ENCODE results near the gene GPR32. TPM values are rescaled to one million over a fixed set of nuclear protein-coding genes. Genes with fewer than 3 reads are reported as not detected.
"Not testable (repeated sequence)": the region's sequence is repeated elsewhere in the genome, so short reads cannot be mapped to it uniquely, and the experiment has no call there.

The GPR32 gene
- total RNA-seq, 1 donor from 2014 or later, result not detected

DNA sequence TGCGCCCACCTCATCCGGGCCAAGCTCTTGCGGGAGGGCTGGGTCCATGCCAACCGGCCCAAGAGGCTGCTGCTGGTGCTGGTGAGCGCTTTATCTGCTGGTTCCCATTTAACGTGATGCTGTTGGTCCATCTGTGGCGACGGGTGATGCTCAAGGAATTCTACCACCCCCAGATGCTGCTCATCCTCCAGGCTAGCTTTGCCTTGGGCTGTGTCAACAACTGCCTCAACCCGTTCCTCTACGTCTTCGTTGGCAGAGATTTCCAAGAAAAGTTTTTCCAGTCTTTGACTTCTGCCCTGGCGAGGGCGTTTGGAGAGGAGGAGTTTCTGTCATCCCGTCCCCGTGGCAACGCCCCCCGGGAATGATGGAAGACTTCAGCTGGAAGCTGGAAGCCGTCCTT is 11.2 kb upstream of the GPR32 start:
- H3K4me1 Mint-ChIP-seq (ENCODE audit: low read depth); H3K27me3 Mint-ChIP-seq (ENCODE audit: insufficient read depth); intact Hi-C loops (cut with micrococcal nuclease); H3K27ac Mint-ChIP-seq; H3K4me3 Mint-ChIP-seq; DNase-seq (ENCODE audit: low spot score); H3K36me3 Mint-ChIP-seq (ENCODE audit: low read depth); H3K9me3 Mint-ChIP-seq: not testable (repeated sequence)

DNA sequence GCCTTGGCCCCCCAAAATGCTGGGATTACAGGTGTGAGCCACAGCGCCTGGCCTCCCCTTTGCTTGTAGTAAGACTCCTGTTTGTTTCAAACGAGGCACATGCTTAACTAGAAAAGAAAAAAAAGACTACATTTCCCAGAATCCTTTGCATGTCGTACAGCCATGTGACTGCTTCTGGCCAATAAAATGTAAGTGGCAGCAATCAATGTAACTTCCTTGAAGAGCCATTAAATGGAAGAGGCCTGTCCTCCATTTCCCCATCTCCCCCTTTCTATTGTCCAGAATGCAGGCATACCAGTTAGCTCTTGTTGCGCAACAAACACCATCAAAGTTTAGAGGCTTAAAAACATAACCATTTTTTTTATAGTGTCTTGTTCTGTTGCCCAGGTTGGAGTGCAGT is 10.4 kb upstream of the GPR32 start:
- Mint-ChIP-seq H3K4me3 (no peak overlapping the region), H3K9me3 (no peaks in the 10 kb centered on the region), H3K27ac (no peak overlapping the region), H3K4me1 (ENCODE audit: low read depth) (no peaks in the 10 kb centered on the region), H3K27me3 (ENCODE audit: insufficient read depth) (no peaks in the 10 kb centered on the region), H3K36me3 (ENCODE audit: low read depth) (no peaks in the 10 kb centered on the region)
- intact Hi-C loops (cut with micrococcal nuclease), result no loop called here
- no peak for DNase-seq (ENCODE audit: low spot score)

DNA sequence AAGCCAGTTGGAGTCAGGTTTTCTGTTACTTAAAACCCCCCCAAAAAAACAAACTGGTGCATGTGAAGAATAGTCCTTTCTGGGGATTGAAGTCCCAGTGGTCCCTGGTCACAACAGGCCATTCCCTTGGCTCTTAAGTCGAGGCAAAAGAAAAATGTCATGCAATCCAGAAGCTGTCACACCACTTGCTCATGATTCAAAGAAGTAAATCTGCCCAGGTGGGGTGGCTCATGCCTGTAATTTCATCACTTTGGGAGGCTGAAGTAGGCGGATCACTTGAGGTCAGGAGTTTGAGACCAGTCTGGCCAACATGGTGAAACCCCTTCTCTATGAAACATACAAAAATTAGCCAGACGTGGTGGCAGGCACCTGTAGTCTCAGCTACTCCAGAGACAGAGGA is 8.8 kb upstream of the GPR32 start:
- intact Hi-C loops (cut with micrococcal nuclease); H3K36me3 Mint-ChIP-seq (ENCODE audit: low read depth); H3K4me1 Mint-ChIP-seq (ENCODE audit: low read depth); H3K27ac Mint-ChIP-seq; H3K4me3 Mint-ChIP-seq; DNase-seq (ENCODE audit: low spot score); H3K27me3 Mint-ChIP-seq (ENCODE audit: insufficient read depth); H3K9me3 Mint-ChIP-seq: not testable (repeated sequence)

DNA sequence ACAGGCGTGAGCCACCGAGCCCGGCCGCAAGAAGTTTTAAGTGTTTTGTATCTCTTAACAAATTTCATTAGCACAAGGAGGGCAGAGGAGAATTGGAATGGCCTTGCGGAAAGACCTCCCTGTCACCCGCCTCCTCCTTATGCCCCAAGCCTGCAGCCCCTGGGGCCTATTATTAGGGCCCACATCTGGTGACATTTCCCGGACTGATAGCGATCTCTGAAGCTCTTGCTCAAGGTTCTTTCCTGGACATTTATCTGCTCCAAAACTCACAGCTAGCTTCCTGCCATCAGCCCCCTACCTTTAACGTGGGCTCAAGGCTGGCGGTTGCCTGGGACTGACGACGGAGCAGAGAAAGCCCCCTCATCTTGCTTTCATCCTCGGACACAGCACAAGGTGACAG is 6.7 kb upstream of the GPR32 start:
- H3K4me1 Mint-ChIP-seq (ENCODE audit: low read depth); DNase-seq (ENCODE audit: low spot score); H3K36me3 Mint-ChIP-seq (ENCODE audit: low read depth); H3K27ac Mint-ChIP-seq; H3K9me3 Mint-ChIP-seq; H3K4me3 Mint-ChIP-seq; H3K27me3 Mint-ChIP-seq (ENCODE audit: insufficient read depth); intact Hi-C loops (cut with micrococcal nuclease): not testable (repeated sequence)

- Mint-ChIP-seq H3K9me3 (no peaks in the 10 kb centered on the region), H3K4me1 (ENCODE audit: low read depth) (no peaks in the 10 kb centered on the region), H3K4me3 (no peak overlapping the region), H3K36me3 (ENCODE audit: low read depth) (no peaks in the 10 kb centered on the region), H3K27me3 (ENCODE audit: insufficient read depth) (peaks cover 2% of the 10 kb centered on the region), H3K27ac (no peak overlapping the region)
- no peak for DNase-seq (ENCODE audit: low spot score)
- intact Hi-C loops (cut with micrococcal nuclease), result no loop called here
Measured at GRCh38 chr19:50764409-50764808, 5.9 kb upstream of the GPR32 start.

GRCh38 chr19:50766746-50767145 is 3.5 kb upstream of the GPR32 start:
- H3K27ac Mint-ChIP-seq; DNase-seq (ENCODE audit: low spot score); H3K36me3 Mint-ChIP-seq (ENCODE audit: low read depth); H3K9me3 Mint-ChIP-seq; intact Hi-C loops (cut with micrococcal nuclease); H3K4me3 Mint-ChIP-seq; H3K27me3 Mint-ChIP-seq (ENCODE audit: insufficient read depth); H3K4me1 Mint-ChIP-seq (ENCODE audit: low read depth): not testable (repeated sequence)

DNA sequence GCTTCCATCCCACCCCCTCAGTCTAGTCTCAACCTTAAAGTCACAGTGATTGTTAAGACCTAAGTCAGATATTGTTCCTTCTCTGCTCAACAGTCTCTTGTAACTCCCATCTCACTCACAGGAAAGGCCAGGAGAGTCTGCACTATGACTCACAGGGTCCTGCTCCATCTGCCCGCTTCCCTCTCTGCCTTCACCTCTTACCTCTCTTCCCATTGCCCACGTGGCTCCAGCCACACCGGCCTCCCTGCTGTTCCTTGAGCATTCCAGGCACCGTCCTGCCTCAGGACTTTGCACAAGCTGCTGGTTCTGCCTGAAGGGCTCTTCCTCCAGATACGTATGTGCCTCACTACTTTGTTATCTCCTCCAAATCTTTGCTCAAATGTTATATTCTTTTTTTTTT is 3.0 kb upstream of the GPR32 start:
- H3K27ac Mint-ChIP-seq; DNase-seq (ENCODE audit: low spot score); intact Hi-C loops (cut with micrococcal nuclease); H3K4me3 Mint-ChIP-seq; H3K27me3 Mint-ChIP-seq (ENCODE audit: insufficient read depth); H3K9me3 Mint-ChIP-seq; H3K36me3 Mint-ChIP-seq (ENCODE audit: low read depth); H3K4me1 Mint-ChIP-seq (ENCODE audit: low read depth): not testable (repeated sequence)

GRCh38 chr19:50768277-50768676 is 2.0 kb upstream of the GPR32 start:
- Mint-ChIP-seq H3K27ac (no peak overlapping the region), H3K4me1 (ENCODE audit: low read depth) (no peaks in the 10 kb centered on the region), H3K4me3 (no peak overlapping the region), H3K27me3 (ENCODE audit: insufficient read depth) (peaks cover 2% of the 10 kb centered on the region), H3K9me3 (no peaks in the 10 kb centered on the region), H3K36me3 (ENCODE audit: low read depth) (no peaks in the 10 kb centered on the region)
- intact Hi-C loops (cut with micrococcal nuclease), result no loop called here
- DNase-seq (ENCODE audit: low spot score), result no peak

- no peaks in the 10 kb centered on the region for H3K4me1 Mint-ChIP-seq (ENCODE audit: low read depth)
- H3K9me3 Mint-ChIP-seq, result no peaks in the 10 kb centered on the region
- H3K4me3 Mint-ChIP-seq, result no peak overlapping the region
- H3K36me3 Mint-ChIP-seq (ENCODE audit: low read depth), result no peaks in the 10 kb centered on the region
- H3K27me3 Mint-ChIP-seq (ENCODE audit: insufficient read depth), result peaks cover 2% of the 10 kb centered on the region
- intact Hi-C loops (cut with micrococcal nuclease), result no loop called here
- no peak for DNase-seq (ENCODE audit: low spot score)
- no peak overlapping the region for H3K27ac Mint-ChIP-seq
Measured at GRCh38 chr19:50770888-50771287, 624 bp downstream of the GPR32 start.

- no peaks in the 10 kb centered on the region for H3K36me3 Mint-ChIP-seq (ENCODE audit: low read depth)
- intact Hi-C loops (cut with micrococcal nuclease), result no loop called here
Measured at GRCh38 chr19:50772476-50772875, 2.2 kb downstream of the GPR32 start.

GRCh38 chr19:50772912-50773311 is 2.6 kb downstream of the GPR32 start:
- H3K4me1 Mint-ChIP-seq (ENCODE audit: low read depth); H3K9me3 Mint-ChIP-seq; H3K36me3 Mint-ChIP-seq (ENCODE audit: low read depth); H3K27ac Mint-ChIP-seq; intact Hi-C loops (cut with micrococcal nuclease); H3K4me3 Mint-ChIP-seq; DNase-seq (ENCODE audit: low spot score): not testable (repeated sequence)
- H3K27me3 Mint-ChIP-seq (ENCODE audit: insufficient read depth), result peaks cover 14% of the 10 kb centered on the region

More at GRCh38 chr19:50772476-50772875, 2.2 kb downstream of the GPR32 start:
- Mint-ChIP-seq H3K4me3 (no peak overlapping the region), H3K4me1 (ENCODE audit: low read depth) (no peaks in the 10 kb centered on the region), H3K9me3 (no peaks in the 10 kb centered on the region), H3K27ac (no peak overlapping the region), H3K27me3 (ENCODE audit: insufficient read depth) (peaks cover 11% of the 10 kb centered on the region)
- DNase-seq (ENCODE audit: low spot score), result no peak

DNA sequence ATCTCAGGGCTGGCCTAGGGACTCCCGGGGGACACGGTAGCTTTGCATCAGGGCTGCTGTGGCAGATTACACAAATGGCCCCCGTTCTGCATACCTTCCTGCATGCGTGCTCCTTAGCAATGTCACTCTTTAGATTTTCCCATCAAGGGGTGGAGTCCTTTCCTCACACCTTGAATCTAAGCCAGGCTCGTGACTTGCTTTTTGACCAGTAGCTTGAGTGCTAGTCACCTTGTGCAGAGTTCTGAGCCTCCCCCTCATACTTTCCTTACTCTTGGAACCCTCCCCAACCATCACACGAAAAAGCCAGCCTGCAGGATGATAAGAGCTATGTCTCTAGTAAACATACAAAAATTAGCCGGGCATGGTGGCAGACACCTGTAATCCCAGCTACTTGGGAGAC is 3.2 kb downstream of the GPR32 start:
- H3K9me3 Mint-ChIP-seq; H3K27ac Mint-ChIP-seq; H3K4me3 Mint-ChIP-seq; H3K36me3 Mint-ChIP-seq (ENCODE audit: low read depth); H3K4me1 Mint-ChIP-seq (ENCODE audit: low read depth); intact Hi-C loops (cut with micrococcal nuclease); DNase-seq (ENCODE audit: low spot score): not testable (repeated sequence)
- H3K27me3 Mint-ChIP-seq (ENCODE audit: insufficient read depth), result peaks cover 18% of the 10 kb centered on the region

GRCh38 chr19:50776131-50776530 is 5.9 kb downstream of the GPR32 start:
- no peak overlapping the region for H3K4me3 Mint-ChIP-seq
- H3K9me3 Mint-ChIP-seq, result no peaks in the 10 kb centered on the region
- H3K36me3 Mint-ChIP-seq (ENCODE audit: low read depth), result peaks cover 3% of the 10 kb centered on the region
- intact Hi-C loops (cut with micrococcal nuclease), result no loop called here
- no peak overlapping the region for H3K27ac Mint-ChIP-seq
- no peak for DNase-seq (ENCODE audit: low spot score)
- H3K27me3 Mint-ChIP-seq (ENCODE audit: insufficient read depth), result peaks cover 40% of the 10 kb centered on the region
- H3K4me1 Mint-ChIP-seq (ENCODE audit: low read depth), result peaks cover 16% of the 10 kb centered on the region

GRCh38 chr19:50777261-50777660 is 7.0 kb downstream of the GPR32 start:
- peaks cover 3% of the 10 kb centered on the region for H3K36me3 Mint-ChIP-seq (ENCODE audit: low read depth)
- intact Hi-C loops (cut with micrococcal nuclease), result no loop called here
- no peak overlapping the region for H3K4me3 Mint-ChIP-seq
- peaks cover 47% of the 10 kb centered on the region for H3K27me3 Mint-ChIP-seq (ENCODE audit: insufficient read depth)
- peaks cover 16% of the 10 kb centered on the region for H3K4me1 Mint-ChIP-seq (ENCODE audit: low read depth)
- no peaks in the 10 kb centered on the region for H3K9me3 Mint-ChIP-seq
- DNase-seq (ENCODE audit: low spot score), result no peak
- no peak overlapping the region for H3K27ac Mint-ChIP-seq

Data from activated T-helper 1 cell treated with anti-CD3 and anti-CD28 coated beads, Interleukin-12 subunit alpha, Interleukin-12 subunit beta, Interleukin-2, Interleukin-4 antibody, amounts not matched to agents 30 ng/mL and 10 ng/mL and 1 ng/mL, durations not matched to agents 14 hours and 24 hours and 36 hours (primary cell).